Measurements from ENCODE around the gene SUGCT. TPM values are rescaled to one million over a fixed set of nuclear protein-coding genes. Genes with fewer than 3 reads are reported as not detected.

Gene SUGCT
- total RNA-seq, 4 donors from 2014 or later, result 0.83 to 7.1 (median 3.2) TPM

DNA sequence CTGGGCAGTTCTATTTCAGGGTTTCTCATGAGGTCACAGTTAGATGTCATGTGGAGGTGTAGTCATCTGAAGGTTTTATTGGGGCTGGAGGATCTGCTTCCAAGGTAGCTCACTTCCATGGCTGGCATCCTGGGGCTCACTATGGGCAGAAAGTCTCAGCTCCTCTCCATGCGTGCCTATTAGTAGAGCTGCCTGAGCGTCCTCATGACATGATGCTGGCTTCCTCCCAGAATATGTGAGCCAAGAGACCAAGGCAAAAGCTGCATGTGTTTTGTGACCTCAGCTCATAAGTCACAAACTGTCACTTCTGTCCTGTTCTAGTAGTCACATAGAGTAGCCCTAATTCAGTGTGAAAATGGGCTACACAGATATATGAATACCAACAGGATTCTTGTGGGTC is 524.4 kb downstream of the SUGCT start:
- H3K27me3 ChIP-seq, result no peaks in the 10 kb centered on the region
- WGBS, 2 donors, result 50 to 61% methylated on average over 2 of the region's 2 CpGs
- H3K36me3 ChIP-seq, result no peaks in the 10 kb centered on the region
- no peak overlapping the region for H3K4me3 ChIP-seq
- no peak overlapping the region for H3K27ac ChIP-seq
- intact Hi-C loops (cut with DNase I), result no loop called here
- H3K4me1 ChIP-seq, result no peaks in the 10 kb centered on the region
- no peaks in the 10 kb centered on the region for H3K9me3 ChIP-seq
- DNase-seq, result no peak
- no peak for TF ChIP-seq CTCF (IDR thresholded peaks at IDR 0.05)
- TF ChIP-seq POLR2A (IDR thresholded peaks at IDR 0.05), result no peak

- H3K27me3 ChIP-seq, result no peaks in the 10 kb centered on the region
- intact Hi-C loops (cut with DNase I), result no loop called here
- no peaks in the 10 kb centered on the region for H3K4me1 ChIP-seq
- DNase-seq, result no peak
- no peaks in the 10 kb centered on the region for H3K36me3 ChIP-seq
- H3K9me3 ChIP-seq, result no peaks in the 10 kb centered on the region
- 12 to 24% methylated on average over 2 of the region's 2 CpGs for WGBS, 2 donors
- no peak overlapping the region for H3K27ac ChIP-seq
- no peak for TF ChIP-seq CTCF (IDR thresholded peaks at IDR 0.05)
- TF ChIP-seq POLR2A (IDR thresholded peaks at IDR 0.05), result no peak
- no peak overlapping the region for H3K4me3 ChIP-seq
Measured at GRCh38 chr7:40673285-40673684, 538.5 kb downstream of the SUGCT start.

DNA sequence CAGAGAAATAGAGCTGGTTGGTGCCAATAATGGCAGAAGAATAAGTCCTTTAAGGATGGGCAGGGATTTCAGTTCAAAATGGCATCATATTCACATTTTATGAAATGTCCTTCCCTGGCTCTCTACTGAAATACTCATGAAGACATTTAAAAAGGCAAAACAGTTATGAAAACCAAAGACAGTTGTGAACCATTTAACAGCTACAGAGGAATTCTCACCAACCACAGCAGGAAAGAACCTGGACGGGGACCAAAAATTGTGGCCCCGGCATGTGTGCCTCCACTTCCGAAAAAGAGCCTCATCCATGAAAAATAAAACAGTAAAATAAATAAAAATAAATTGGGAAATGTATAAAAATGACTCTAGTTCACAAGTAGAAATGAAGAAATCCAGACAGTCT is 539.5 kb downstream of the SUGCT start:
- no peak overlapping the region for H3K4me3 ChIP-seq
- H3K27ac ChIP-seq, result no peak overlapping the region
- WGBS, 2 donors, result 90 to 91% methylated on average over 3 of the region's 3 CpGs
- H3K36me3 ChIP-seq, result no peaks in the 10 kb centered on the region
- no peak for TF ChIP-seq POLR2A (IDR thresholded peaks at IDR 0.05)
- TF ChIP-seq CTCF (IDR thresholded peaks at IDR 0.05), result no peak
- no peak for DNase-seq
- H3K4me1 ChIP-seq, result no peaks in the 10 kb centered on the region
- H3K27me3 ChIP-seq, result no peaks in the 10 kb centered on the region
- no peaks in the 10 kb centered on the region for H3K9me3 ChIP-seq
- intact Hi-C loops (cut with DNase I), result no loop called here

DNA sequence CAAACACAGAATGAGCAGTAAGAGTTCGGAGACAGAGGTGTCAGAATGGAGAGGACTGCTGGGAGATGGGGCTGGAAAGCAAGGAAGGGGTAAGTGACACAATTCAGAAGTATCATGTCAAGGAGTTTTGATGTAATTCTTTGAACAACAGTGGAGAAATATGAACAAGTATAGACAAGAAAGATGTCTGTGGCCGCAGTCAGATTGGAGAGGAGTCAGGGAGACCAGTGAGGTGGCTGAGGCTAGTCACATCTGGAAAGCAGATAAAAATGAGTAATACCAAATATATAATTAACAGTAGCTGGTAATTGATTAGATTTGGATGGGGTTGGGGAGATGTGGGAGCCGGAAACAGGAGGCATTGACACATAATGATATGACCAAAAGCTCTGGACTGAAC is 540.9 kb downstream of the SUGCT start:
- TF ChIP-seq CTCF (IDR thresholded peaks at IDR 0.05), result no peak
- no peak for TF ChIP-seq POLR2A (IDR thresholded peaks at IDR 0.05)
- no peak overlapping the region for H3K4me3 ChIP-seq
- intact Hi-C loops (cut with DNase I), result no loop called here
- no peak for DNase-seq
- no peaks in the 10 kb centered on the region for H3K9me3 ChIP-seq
- no peaks in the 10 kb centered on the region for H3K36me3 ChIP-seq
- no peaks in the 10 kb centered on the region for H3K27me3 ChIP-seq
- H3K27ac ChIP-seq, result no peak overlapping the region
- H3K4me1 ChIP-seq, result no peaks in the 10 kb centered on the region
- WGBS, 2 donors, result 69 to 78% methylated on average over 3 of the region's 3 CpGs

DNA sequence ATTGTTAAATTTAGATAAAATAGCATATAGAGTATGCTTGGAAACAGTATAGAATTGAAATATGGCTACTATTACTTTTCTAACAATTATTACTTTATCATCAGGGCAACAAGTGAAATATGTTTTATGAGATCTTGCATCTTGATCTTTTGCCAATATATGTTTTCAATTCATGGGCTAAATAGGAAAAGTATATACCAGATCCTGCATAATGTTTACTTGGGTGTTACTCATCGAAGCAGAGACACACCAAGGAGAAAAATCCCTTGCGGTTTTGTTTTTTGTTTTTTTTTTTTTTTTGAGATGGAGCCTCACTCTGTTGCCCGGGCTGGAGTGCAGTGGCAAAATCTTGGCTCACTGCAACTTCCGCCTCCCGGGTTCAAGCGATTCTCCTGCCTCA is 541.4 kb downstream of the SUGCT start:
- no peak overlapping the region for H3K4me3 ChIP-seq
- TF ChIP-seq CTCF (IDR thresholded peaks at IDR 0.05) (no peak), POLR2A (IDR thresholded peaks at IDR 0.05) (no peak)
- DNase-seq, result no peak
- intact Hi-C loops (cut with DNase I), result no loop called here
- 81 to 84% methylated on average over 6 of the region's 6 CpGs for WGBS, 2 donors
- H3K9me3 ChIP-seq, result no peaks in the 10 kb centered on the region
- no peaks in the 10 kb centered on the region for H3K36me3 ChIP-seq
- no peaks in the 10 kb centered on the region for H3K4me1 ChIP-seq
- H3K27ac ChIP-seq, result no peak overlapping the region
- no peaks in the 10 kb centered on the region for H3K27me3 ChIP-seq
